ENCODE results near the gene U2SURP.
"Not testable (repeated sequence)": the region's sequence is repeated elsewhere in the genome, so short reads cannot be mapped to it uniquely, and the experiment has no call there.

The U2SURP gene

DNA sequence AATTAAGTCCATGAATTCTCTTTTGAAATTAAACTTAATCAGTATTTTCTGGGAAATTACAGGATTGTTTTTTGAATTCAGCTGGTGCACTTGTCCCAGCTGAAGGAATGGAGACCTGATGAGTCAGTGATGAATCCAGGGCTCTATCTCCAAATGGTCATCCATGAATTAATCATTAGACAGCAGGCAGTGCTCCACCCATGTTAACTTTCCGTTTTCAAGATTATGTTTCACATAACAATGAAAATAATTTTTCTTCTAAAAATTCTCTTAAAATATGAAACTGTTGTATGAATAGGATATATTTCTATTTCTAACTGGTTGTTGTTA lies 24.0 kb upstream of the U2SURP start:
- DNase-seq, result no peak

DNA sequence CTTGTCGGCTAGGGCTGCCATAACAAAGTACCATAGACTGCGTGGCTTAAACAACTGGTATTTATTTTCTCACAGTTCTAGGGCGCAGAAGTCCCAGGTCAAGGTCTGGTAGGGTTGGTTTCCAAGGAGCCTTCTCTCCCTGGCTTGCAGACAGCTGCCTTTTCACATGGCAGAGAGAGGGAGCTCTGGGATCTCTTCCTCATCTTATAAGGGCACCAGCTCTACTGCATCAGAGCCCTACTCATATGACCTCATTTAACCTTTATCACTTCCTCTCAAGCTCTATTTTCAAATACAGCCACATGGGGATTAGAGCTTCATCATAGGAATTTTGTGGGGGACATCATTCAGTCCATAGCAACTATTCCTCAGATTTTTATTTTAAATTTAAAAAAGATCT lies 20.3 kb upstream of the U2SURP start:
- no peak for DNase-seq

DNA sequence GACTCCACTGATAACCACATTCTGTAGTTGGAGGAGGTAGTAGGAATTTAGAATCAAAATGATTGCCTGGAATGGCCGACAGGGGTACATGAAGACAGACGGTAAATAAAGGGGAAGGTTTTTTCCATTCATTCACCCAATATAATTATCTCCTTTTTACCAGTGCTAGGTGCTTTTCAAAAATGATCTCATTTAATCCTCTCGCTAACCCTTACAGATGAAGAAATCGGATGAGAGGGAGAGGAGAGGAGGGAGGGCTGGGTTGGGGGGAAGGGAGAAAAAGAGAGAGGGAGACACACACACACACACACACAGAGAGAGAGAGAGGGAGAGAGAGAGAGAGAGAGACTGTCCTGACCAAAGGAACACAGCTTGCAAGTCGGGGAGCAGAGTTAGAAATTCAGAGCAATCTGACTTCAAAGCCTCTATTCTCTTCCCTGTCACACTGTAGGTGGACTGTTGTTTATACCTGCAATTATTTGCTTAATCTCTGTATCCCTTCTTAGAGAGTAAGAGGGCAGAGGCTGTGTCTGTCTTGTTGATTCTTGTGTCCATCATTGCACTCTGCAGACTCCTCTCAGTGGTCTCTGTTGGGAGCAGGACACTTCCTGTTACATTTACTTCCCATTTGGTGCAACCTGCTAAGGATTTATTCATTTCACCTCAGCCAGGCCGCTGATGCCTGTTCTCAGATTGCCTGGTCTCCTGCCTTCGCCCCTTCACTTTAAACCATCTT lies 19.2 kb upstream of the U2SURP start:
- no peak for DNase-seq

DNA sequence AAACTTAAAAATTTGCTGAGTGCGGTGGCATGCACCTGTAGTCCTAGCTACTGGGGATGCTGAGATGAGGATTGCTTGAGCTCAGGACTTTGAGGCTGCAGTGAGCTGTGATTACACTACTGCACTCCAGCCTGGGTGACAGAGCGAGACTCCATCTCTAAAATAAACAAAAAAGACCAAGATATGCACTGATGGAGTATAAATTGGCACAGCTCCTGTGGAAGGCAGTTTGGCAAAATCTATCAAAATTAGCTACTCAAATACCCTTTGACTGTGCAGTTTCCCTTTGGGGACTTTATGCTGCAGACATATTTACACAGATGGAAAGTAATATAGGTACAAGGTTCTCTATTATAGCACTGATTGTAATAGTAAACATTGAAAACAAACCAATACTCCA lies 18.1 kb upstream of the U2SURP start:
- DNase-seq, result no peak

DNA sequence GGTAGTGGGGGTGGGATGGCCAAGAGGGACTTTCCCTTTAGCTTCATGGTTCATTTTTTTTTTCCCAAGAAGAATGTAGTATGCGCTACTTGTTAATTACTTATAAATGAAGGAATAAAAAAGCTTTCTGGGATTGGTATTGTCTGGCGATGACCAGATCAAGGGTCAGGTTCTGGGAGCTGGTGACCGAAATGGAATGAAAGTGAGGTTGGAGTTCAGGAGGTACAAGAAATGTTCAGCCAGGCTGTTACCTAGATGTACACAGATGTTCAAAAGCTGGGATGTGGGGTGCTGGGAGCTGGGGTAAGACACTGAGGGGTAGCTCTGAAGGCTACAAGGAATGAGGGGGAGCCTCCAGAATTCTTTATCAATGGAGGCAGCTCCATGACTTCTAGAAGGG lies 17.1 kb upstream of the U2SURP start:
- DNase-seq, result no peak

DNA sequence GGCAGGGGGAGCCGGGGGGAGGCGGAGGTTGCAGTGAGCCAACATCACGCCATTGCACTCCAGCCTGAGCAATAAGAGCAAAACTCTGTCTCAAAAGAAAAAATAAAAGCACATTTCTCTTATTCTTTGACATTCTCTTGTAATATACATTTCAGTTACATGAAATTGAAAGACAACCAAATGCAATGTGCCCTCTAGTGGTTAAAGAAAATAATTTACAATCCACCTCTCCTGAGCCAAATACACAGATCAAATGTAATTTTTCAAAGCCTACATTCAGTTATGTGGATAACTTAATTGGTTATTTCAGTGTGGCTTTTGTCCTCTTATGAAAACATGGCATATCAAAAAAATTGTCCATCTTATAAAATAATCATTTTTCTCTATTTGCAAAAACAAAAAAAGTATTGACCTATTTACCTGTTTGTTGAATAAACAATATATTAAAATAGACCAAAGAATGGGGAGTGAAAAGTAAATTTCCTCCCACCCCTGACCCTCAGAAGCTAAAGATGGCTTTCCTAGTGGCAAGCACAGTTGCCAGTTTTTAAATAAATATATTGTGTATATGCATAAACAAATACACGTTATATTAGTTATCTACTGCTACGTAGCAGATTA lies 14.2 kb upstream of the U2SURP start:
- DNase-seq, result no peak

DNA sequence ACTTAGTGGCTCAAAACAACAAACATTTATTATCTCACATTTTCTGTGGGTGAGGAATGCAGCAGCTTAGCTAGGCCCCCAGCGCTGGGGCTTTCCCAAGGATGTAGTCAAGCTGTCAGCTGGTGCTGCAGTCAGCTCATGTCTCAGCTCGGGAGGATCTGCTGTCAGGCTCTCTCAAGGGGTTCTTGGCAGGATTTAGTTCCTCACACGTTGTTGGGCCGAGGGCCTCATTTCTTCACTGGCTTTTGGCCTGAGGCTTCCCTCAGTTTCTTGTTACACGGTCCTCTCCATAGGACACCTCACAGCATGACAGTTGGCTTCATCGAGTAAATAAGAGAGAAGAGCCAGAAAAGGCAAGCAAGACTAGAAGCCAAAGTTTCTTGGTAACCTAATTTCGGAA lies 13.7 kb upstream of the U2SURP start:
- DNase-seq, result no peak

DNA sequence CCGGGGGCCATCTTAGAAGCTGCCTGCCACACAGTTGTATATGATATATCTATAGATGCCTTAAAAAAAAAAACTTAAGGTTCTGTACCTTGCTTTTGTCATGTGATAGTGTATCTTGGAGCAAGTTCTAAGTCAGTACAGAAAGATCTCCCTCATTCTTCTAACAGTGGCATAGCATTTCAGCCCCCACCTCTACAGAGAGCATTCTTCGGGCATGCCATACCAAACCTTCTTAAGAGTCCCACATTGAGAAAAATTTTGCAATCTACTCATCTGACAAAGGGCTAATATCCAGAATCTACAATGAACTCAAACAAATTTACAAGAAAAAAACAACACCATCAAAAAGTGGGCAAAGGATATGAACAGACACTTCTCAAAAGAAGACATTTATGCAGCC lies 13.1 kb upstream of the U2SURP start:
- not testable (repeated sequence) for DNase-seq

DNA sequence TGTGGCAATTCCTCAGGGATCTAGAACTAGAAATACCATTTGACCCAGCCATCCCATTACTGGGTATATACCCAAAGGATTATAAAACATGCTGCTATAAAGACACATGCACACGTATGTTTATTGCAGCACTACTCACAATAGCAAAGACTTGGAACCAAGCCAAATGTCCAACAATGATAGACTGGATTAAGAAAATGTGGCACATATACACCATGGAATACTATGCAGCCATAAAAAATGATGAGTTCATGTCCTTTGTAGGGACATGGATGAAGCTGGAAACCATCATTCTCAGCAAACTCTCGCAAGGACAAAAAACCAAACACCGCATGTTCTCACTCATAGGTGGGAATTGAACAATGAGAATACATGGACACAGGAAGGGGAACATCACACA lies 12.5 kb upstream of the U2SURP start:
- DNase-seq, result not testable (repeated sequence)

DNA sequence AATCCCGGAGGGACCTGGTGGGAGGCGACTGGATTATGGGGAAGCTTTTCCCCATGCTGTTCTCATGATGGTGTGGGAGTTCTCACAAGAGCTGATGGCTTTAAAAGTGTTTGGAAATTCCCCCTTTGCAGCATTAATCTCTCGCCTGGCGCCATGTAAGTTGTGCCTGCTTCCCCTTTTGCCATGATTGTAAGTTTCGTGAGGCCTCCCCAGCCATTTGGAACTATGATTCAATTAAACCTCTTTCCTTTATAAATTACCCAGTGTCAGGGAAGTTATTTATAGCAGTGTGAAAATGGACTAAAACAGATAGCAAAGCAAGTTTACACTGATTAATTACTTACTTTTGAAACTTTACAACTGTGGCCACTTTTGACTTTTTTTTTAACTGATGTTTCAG lies 10.6 kb upstream of the U2SURP start:
- no peak for DNase-seq

DNA sequence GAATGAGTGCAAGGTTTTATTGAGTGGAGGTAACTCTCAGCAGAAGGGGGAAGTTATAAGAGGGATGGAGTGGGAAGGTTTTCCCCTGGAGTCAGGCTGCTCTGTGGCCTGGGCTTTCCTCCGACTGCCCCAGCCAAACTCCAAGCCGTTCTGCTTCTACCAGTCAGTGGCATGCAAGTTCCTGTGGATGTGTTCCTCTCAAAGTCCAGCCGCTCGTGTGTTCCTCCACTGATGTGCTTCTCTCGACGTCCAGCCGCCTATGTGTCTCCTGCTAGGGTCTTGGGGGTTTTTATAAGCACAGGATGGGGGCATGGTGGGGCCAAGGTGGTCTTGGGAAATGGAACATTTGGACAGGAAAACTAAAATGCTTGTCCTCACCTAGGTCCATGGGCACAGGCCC lies 9.0 kb upstream of the U2SURP start:
- DNase-seq, result no peak

DNA sequence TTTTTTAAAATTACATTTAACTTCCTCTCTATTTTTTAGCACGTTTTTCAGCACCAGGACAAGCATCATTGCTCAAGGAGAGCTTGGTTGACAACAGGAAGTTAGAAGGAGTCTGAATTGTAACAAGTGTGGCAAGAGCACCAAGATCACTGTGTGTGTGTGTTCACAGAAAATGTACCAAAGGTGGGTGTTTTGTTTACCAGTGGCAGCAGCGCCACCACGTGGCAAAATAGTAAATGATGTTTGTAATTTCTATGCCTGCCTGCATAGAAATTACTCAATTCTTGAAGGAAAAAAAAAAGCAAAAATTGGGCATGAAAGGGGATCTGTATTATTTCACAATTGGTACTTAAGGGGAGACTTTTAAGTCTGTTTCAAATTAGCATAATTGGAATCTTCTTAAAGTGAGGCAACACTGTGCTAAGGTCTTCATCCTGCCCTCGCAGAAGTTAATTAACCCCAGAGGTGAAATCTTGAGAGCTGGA lies 7.4 kb upstream of the U2SURP start:
- peak; percentile 67 for DNase-seq

DNA sequence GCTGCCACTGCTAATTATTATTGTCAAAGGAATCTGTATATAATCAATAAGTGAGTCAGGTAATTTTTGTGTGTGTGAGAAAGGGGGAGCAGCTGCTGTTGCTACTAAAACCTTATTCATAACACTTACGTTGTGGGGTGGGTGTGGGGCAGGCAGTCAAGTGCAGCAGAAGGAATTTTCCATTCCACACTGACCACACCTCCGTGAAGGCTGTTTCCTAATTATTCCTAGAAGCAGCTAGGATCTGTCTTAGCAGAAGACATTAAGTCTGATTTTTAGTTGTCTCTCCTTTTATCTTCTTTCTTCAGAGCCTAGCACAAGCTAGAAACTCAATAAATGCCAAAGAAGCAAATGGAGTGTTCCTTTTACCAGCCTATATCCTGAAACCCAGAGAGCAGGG lies 4.0 kb upstream of the U2SURP start:
- DNase-seq, result no peak

DNA sequence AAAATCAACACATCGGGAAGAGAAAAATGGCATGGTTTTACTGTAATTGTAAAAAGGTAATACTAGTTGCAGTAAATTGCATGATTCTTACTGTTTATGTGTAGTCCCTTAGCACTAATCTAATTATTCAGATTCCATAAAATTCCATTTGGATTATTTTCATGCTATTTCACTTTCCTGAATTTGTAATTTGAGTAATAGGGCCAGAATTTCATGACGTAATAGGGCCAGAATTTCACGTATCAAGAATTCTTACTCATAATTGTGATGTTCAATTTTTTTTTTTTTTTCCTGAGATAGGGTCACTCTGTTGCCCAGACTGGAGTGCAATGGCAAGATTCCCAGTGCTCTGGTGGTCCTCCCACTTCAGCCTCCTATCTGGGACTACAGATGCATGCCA lies 2.9 kb upstream of the U2SURP start:
- no peak for DNase-seq

DNA sequence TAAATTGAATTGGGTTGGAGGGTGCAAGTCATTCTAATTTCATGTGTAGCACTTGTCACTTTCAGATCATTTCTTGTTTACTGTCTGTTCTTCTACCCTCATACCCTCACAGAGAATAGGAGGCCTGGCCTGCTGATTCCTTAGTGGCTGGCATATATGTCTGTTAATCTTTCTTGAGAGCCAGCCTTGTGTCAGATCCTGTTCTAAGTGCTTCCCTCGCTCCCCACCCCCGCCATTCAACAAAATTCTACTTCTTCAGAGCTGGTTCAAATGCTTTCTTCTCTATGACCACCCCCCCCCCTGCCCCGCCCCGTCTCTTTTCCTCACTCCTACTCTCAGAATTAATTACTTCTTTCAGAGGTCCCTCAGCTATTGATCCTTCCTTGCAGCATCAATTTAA lies 1.5 kb upstream of the U2SURP start:
- DNase-seq, result no peak

DNA sequence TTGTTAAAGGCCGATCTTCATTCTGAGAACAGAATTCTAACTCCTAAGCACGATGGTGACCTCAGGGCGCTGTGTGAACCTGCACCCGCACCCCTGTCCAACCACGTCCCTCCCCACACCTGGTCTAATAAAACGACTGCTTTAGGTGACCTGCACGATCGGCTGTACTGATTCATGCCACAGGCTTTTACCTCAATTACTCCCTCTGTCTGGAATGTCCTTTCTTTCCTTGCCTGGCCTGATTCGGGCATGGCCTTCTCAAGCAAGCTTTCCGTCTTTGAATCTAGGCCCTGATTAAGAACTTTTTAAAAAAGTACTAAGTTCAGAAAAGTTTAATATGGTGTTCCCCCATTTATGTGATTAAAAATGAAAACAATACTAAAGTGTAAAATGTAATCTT lies 842 bp upstream of the U2SURP start:
- no peak for DNase-seq

DNA sequence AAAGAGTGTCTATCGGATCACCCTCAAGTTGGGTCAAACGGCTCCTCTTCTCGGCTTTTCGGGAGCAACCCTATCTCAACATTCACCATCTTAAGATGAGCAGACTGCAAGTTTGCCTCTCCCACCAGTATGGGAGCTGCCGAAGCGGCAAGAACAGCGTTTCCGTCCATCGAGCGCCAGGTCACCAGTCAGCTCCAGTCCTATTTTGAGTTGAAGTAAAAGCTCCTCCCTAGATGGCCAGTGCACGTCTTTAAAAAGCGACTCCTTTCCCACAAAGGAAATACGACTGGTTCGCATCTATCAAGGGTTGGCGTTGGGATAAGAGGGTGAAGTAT lies 369 bp upstream of the U2SURP start:
- DNase-seq, result no peak

DNA sequence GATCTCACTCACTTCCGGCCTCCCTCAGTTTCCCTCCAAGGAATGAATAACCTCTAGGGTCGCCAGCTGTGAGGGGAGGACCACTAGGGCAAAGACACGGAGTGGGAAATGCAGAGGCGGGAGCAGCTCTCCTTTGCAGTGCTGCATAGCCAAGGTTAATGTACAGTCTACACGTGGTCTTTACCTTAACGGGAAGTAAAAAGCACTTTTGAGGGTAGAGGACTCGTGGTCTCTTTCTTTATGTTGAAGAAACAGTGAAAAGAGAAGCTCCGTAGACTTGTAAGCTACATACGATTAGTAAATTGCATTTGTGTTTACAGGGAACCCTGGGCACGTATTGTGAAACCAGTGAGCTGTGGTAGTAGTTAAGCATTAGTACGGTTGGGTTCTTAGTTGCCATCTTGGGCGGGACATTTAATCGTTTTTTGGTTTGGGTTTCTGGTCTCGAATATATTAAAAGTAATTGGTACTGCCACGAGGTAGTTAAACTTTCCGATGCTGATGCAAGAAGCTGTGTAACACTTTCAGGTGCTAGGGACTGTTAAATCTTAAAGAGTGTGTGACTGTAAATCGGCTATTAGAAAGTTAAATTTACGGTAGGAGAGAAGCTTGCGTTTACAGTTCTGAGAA lies 828 bp downstream of the U2SURP start:
- DNase-seq, result peak; percentile 19

DNA sequence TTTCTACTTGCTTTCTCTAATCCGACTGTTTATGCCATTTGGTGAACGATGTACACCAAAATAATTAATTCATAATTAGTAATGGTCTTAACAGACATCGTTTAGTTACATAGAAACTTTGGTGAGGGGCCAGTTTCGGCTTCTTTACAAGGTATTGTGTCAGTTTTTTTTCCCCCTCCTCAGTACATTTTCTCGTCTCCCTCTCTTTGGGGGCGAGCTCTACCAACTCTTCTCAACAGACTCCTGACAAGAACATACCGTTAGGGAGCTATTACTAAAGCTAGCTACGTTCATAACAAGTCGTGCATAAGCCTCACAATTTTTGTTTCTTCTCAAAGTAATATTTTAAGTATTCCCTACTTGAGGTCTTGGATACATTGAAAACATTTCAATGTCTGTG lies 1.4 kb downstream of the U2SURP start:
- no peak for DNase-seq

DNA sequence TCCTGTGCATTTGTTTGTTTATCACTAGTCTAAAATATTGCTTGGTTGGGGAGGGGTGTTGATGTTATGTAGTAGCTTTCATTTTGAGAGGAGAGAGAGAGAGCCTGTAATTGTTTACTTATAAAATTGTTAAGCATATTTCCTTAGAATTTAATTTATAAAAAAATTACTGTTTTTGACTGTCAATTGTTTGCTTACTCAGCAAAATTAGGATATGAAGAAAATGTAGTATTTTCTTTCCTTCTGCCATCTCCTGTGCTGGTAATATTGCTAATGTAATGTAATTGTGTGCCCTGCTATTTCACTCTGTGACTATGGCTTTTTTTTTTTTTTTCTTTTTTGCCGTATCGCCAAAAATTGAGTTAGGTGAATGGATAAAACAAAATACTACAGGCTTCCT lies 3.5 kb downstream of the U2SURP start:
- no peak for DNase-seq

DNA sequence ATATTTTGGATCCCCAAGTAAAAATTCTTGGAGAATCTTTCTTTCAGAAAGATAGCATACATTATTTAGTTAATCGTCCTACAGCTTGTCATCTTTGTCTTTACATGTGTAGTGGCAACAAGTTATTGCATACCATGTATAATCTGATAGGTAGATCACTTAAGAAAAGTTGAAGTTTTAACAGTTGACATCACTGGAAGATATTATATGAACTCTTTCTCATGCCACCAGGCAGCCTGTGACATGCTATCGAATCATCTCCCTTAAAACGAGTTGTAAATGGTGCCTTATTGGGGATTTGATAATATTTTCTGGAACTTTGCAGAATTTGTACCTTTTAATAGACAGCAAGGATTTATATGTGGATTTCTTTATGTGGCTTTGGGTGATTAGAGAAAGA lies 8.7 kb downstream of the U2SURP start:
- no peak for DNase-seq

DNA sequence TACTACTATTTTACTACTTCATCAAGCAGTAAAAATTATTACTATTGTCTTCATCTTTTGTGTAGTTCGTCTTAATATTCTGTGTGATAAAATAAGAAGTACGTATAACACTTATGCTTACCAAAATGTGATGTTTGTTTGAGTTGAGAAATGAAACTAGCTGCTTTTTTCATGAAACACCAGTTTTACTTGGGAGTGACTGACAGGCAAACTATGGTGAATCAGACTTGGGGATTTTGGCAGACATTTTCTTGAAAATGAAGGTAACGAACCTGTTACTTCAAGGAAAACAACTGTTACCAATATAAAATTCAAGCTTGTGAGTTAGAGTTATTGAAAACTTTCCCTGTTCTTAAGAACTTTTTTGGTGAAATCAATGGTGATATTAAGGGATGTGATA lies 10.3 kb downstream of the U2SURP start:
- no peak for DNase-seq

DNA sequence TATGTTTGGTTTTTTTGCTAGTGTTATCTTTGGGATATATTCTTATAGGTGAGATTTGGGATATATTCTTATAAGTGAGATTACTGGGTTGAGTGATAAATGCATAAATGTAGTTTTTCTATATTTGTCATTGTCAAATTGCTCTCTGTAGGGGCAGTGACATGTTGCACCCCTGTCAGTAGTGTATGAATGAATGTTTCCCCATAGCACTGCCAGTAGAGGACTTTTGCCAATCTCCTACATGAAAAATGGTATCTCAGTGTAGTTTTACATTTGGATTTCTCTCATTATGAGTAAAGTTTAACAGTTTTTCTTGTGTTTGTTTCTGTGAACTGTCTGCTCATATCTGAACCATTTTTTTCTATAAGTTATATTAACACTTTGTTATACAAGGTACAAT lies 13.6 kb downstream of the U2SURP start:
- no peak for DNase-seq

DNA sequence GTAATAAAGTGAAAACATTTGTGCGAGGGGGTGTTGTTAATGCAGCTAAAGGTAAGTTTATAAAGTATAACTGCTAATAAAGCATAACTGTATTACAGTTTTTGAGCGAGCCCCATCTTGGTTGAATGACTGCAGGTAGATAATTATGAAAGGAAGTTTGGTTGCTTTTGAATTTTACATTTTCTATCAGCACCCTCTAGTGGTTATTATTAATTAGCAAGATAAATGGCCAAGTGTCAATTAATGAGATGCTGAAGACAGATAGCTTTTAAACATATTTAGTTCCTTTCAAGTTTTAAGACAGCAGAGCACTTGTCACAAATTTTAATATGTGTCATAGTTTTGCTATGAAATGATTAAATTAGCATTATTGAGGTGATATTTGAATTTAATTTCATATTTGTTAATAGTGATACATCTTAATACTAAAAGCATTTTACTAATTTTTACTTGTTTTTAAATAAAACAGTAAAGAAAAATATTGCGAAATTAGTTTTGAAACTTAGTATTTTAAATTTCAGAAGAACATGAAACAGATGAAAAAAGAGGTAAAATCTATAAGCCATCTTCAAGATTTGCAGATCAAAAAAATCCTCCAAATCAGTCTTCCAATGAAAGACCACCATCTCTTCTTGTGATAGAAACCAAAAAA lies 15.1 kb downstream of the U2SURP start:
- no peak for DNase-seq

All from stimulated activated CD4-positive, alpha-beta T cell treated with anti-CD3 and anti-CD28 coated beads, Interleukin-4, amount 100 ng/mL, for 24 hours (primary cell).